Thoracic aorta (tissue), 2 donors: ENCODE data around the gene HSPA1B. TPM values are rescaled to one million over a fixed set of nuclear protein-coding genes. Genes with fewer than 3 reads are reported as not detected.
"Not testable (repeated sequence)": the region's sequence is repeated elsewhere in the genome, so short reads cannot be mapped to it uniquely, and the experiment has no call there.

Experiments
- ATAC-seq: fragments of 150-250 bp; one replicate; pipeline ENCODE4 v1.8.0; 2017; ENCODE audit warnings: low read depth; ENCODE audit not compliant: insufficient number of reproducible peaks, low FRiP score
- DNase-seq: peaks from one replicate; pipeline ENCODE4 v3.0.0-alpha.2; 2020; ENCODE audit warnings: low spot score
- H3K27ac ChIP-seq, 2 donors: fragments of 200-600 bp; sonication (generic); 1 replicate in 1 of 2; 2 replicates in 1 of 2; pipeline ENCODE4 v1.5.1; 2016; ENCODE audit warnings: mild to moderate bottlenecking in 2 of 2, moderate library complexity in 2 of 2
- H3K27me3 ChIP-seq: fragments of 200-600 bp; sonication (generic); replicated peaks from 2 replicates; pipeline ENCODE4 v1.6.0; 2016; ENCODE audit warnings: mild to moderate bottlenecking; ENCODE audit not compliant: insufficient read depth
- H3K36me3 ChIP-seq: fragments of 200-600 bp; sonication (generic); one replicate; pipeline ENCODE4 v1.5.1; 2016
- H3K4me1 ChIP-seq, 2 donors: fragments of 200-600 bp; sonication (generic); 1 replicate in 1 of 2; 2 replicates in 1 of 2; pipeline versions ENCODE4 v1.5.1 to v1.6.0; 2016; ENCODE audit warnings: low read depth in 2 of 2, mild to moderate bottlenecking in 1 of 2; ENCODE audit not compliant: control insufficient read depth in 1 of 2
- H3K4me3 ChIP-seq: fragments of 200-600 bp; sonication (generic); 2 replicates; pipeline ENCODE4 v1.5.1; 2016; ENCODE audit warnings: mild to moderate bottlenecking
- H3K9me3 ChIP-seq: fragments of 200-600 bp; sonication (generic); 2 replicates; pipeline ENCODE4 v1.5.1; 2016
- total RNA-seq, 2 donors: library from RNA; depleted of rRNA; stranded (reverse); fragments of >200 nt; gene quantifications; one replicate each; pipeline versions ENCODE4 v1.1.0 to v1.2.3, GENCODE V29; 2016
- TF ChIP-seq, protein P1 (sequence below): fragments of 200-600 bp; sonication (generic); IDR thresholded peaks from one replicate; pipeline ENCODE4 v1.5.1; 2019; ENCODE audit warnings: antibody characterized with exemption

HSPA1B gene
- total RNA-seq, 2 donors from 2014 or later = 178 to 262 TPM

DNA sequence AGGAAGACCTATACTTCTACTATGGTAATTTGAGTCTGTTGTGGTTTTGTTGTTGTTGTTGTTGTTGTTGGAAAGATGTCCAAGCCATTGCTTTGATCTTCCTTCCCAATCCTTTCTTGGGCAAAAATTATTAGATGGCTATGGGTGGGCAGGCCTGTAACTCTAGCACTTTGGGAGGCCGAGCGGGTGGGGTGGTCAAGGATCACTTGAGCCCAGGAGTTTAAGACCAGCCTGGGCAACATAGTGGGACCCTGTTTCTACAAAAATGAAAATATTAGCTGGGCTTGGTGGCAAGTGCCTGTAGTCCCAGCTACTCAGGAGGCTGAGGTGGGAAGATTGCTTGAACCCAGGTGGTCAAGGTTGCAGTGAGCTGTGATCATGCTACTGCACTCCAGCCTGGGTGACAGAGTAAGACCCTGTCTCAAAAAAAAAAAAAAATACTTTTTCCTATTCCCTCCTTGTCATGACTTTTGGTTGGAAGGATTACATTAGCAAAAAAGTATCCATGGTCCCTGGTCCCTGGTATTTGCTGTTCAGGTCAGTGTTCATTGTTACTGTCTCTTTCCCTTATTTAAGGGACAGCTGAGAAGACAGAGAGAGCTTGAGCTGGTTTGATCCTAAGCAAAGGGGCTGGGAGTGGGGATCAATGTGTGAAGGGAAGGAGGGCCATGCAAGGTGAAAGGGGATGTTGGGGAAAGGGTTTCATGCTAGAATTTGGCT lies 23.4 kb downstream of the HSPA1B start:
- TF ChIP-seq, protein P1, sequence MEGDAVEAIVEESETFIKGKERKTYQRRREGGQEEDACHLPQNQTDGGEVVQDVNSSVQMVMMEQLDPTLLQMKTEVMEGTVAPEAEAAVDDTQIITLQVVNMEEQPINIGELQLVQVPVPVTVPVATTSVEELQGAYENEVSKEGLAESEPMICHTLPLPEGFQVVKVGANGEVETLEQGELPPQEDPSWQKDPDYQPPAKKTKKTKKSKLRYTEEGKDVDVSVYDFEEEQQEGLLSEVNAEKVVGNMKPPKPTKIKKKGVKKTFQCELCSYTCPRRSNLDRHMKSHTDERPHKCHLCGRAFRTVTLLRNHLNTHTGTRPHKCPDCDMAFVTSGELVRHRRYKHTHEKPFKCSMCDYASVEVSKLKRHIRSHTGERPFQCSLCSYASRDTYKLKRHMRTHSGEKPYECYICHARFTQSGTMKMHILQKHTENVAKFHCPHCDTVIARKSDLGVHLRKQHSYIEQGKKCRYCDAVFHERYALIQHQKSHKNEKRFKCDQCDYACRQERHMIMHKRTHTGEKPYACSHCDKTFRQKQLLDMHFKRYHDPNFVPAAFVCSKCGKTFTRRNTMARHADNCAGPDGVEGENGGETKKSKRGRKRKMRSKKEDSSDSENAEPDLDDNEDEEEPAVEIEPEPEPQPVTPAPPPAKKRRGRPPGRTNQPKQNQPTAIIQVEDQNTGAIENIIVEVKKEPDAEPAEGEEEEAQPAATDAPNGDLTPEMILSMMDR = no peak
- H3K4me3 ChIP-seq = no peak overlapping the region

DNA sequence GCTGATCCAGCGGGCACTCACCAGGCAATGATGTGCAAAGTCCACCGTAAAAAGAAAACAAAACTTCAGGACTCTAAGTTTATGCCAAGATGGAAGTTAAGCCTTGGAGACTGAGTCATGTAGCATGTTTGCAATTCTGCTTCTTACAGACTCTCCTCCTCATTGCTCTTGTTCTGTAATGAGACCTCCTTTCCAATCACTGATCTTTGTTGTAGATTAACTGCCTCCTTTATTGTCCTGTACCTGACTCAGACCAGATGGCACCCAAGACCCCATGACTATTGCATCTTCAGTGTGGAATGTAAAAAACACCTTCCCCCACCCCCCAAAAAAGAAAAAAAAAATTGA lies 23.9 kb downstream of the HSPA1B start:
- no peak overlapping the region for H3K27ac ChIP-seq
- ATAC-seq (no peak), DNase-seq (no peak)
- no peak overlapping the region for H3K4me3 ChIP-seq
- H3K4me1 ChIP-seq = no peaks in the 10 kb centered on the region
- H3K36me3 ChIP-seq = no peaks in the 10 kb centered on the region
- H3K9me3 ChIP-seq = no peaks in the 10 kb centered on the region
- H3K27me3 ChIP-seq = no peaks in the 10 kb centered on the region
- TF ChIP-seq, protein P1 = no peak

More for the DNA sequence above, 23.4 kb downstream of the HSPA1B start:
- H3K27ac ChIP-seq = no peak overlapping the region
- DNase-seq = no peak
- no peaks in the 10 kb centered on the region for H3K27me3 ChIP-seq
- H3K36me3 ChIP-seq = no peaks in the 10 kb centered on the region
- no peak for ATAC-seq
- no peaks in the 10 kb centered on the region for H3K9me3 ChIP-seq
- H3K4me1 ChIP-seq = no peaks in the 10 kb centered on the region

DNA sequence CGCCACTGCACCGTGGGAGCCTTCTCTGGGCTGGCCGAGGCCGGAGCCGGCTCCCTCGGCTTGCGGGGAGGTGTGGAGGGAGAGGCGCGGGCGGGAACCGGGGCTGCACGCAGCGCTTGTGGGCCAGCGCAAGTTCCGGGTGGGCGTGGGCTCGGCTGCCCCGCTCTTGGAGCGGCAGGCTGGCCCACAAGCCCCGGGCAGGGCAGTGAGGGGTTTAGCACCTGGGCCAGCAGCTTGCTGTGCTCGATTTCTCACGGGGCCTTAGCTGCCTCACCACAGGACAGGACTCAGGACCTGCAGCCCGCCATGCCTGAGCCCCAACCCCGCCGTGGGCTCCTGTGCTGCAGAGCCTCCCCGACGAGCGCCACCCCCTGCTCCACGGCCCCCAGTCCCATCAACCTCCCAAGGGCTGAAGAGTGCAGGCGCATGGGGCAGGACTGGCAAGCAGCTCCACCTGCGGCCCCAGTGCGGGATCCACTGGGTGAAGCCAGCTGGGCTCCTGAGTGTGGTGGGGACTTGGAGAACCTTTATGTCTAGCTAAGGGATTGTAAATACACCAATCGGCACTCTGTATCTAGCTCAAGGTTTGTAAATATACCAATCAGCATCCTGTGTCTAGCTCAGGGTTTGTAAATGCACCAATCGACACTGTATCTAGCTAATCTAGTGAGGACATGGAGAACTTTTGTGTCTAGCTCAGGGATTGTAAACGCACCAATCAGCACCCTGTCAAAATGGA lies 24.6 kb downstream of the HSPA1B start:
- H3K27ac ChIP-seq, H3K9me3 ChIP-seq, DNase-seq, H3K36me3 ChIP-seq, ATAC-seq, H3K4me3 ChIP-seq, H3K4me1 ChIP-seq, H3K27me3 ChIP-seq: not testable (repeated sequence)

DNA sequence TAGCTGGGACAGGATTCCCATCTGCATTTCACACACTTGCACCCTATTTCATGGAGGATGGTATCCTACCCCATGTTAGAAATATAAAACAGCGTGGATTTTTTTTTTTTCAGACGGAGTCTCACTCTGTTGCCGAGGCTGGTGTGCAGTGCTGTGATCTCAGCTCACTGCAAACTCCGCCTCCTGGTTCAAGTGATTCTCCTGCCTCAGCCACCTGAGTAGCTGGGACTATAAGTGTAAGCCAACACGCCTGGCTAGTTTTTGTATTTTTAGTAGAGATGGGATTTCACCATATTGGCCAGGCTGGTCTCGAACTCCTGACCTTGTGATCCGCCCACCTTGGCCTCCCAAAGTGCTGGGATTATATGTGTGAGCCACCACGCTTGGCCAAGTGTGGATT lies 30.2 kb downstream of the HSPA1B start:
- not testable (repeated sequence) for ATAC-seq, H3K9me3 ChIP-seq, DNase-seq, H3K4me3 ChIP-seq, H3K4me1 ChIP-seq, H3K27me3 ChIP-seq, H3K27ac ChIP-seq
- H3K36me3 ChIP-seq = peaks cover 15% of the 10 kb centered on the region

DNA sequence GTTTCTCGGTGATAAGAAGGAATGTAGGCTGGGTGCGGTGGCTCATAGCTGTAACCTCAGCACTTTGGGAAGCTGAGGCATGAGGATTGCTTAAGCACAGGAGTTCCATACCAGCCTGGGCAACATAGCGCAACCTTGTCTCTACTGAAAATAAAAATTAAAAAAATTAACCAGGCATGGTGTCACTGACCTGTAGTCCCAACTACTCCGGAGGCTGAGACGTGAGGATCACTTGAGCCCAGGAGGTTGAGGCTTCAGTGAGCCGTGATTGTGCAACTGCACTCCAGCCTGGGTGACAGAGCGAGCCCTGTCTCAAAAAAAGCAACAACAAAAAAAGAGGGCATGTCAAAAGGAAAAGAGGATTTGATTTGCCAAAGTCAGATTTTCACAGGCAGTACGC lies 31.2 kb downstream of the HSPA1B start:
- H3K36me3 ChIP-seq = peaks cover 15% of the 10 kb centered on the region
- H3K27me3 ChIP-seq = no peaks in the 10 kb centered on the region
- no peaks in the 10 kb centered on the region for H3K9me3 ChIP-seq
- ATAC-seq = no peak
- TF ChIP-seq, protein P1 = no peak
- no peak overlapping the region for H3K27ac ChIP-seq
- DNase-seq = no peak
- H3K4me1 ChIP-seq = peaks cover 11 to 16% of the 10 kb centered on the region in 2 donors
- H3K4me3 ChIP-seq = no peak overlapping the region

DNA sequence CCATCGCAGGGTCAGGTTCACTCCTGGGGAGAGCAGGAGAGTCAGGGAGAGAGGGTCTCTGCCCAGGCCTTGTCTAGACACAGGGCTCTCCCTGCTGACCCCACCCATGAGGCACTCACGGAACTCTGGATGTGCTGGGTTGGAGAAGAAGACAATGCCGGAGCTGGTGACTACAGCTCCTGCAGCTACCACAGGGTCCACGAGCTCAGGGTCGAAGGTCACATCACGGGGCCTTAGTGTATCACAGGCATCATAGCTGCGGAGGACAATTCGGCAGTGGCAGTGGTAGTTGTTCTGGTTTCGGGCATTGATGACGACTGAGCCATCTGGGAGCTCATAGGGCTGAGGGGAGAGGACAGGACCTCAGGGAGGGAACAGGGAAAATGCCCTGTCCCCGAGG lies 32.4 kb downstream of the HSPA1B start:
- H3K27me3 ChIP-seq = no peaks in the 10 kb centered on the region
- ATAC-seq = no peak
- peaks cover 11 to 21% of the 10 kb centered on the region in 2 donors for H3K4me1 ChIP-seq
- H3K4me3 ChIP-seq = no peak overlapping the region
- TF ChIP-seq, protein P1 = no peak
- peaks cover 15% of the 10 kb centered on the region for H3K36me3 ChIP-seq
- no peaks in the 10 kb centered on the region for H3K9me3 ChIP-seq
- no peak overlapping the region for H3K27ac ChIP-seq
- no peak for DNase-seq
